Loucy (cell line): ENCODE data around the gene CLMP.

Experiments used
- EZH2phosphoT487 ChIP-seq: fragments of 200-600 bp; IDR thresholded peaks from 2 replicates; pipeline ENCODE4 v1.6.1; 2018; ENCODE audit warnings: antibody characterized with exemption, mild to moderate bottlenecking, moderate library complexity, borderline replicate concordance
- TF ChIP-seq, protein P1 (sequence below): fragments of 200-600 bp; sonication (generic); conservative IDR thresholded peaks from 2 replicates; pipeline ENCODE4 v1.5.1; 2014; ENCODE audit warnings: mild to moderate bottlenecking, antibody characterized with exemption, low read length

DNA sequence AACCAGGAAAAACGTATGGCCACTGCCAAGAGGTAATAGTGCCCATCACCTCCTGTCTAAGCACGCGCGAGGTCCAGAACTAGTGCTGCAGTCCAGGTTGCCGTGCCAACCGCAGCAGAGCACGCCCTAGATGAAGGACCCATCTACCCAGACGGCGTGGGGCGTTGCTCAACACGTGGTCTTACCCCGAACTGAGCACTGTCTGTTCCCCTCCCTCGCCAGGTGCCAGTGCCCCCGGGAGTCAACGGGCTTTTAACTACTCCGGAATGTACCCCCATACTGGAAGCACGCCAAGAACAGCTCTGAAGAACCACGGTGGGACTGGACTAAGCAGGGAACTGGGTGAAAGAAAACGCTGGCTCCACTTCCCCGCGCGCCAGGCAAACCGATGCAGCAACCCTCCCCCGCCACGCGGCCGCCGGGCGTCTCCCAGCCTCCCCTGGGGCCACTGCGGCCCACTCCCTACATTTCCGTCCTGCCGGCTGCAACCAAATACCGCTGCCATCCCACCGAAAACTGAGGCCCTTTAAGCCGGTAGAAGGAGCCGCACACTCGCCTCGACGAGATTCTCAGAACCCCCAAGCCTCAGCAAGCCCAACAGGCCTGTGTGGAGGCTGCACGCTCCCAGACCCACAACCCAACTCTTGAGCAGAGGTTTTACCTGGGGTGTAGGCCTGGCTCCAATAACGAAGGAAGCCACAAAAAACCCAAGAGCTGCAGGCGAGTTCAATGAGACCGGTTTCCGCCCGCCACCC is 133.5 kb downstream of the CLMP start, which contains the start of gene HSPA8:
- TF ChIP-seq, protein P1, sequence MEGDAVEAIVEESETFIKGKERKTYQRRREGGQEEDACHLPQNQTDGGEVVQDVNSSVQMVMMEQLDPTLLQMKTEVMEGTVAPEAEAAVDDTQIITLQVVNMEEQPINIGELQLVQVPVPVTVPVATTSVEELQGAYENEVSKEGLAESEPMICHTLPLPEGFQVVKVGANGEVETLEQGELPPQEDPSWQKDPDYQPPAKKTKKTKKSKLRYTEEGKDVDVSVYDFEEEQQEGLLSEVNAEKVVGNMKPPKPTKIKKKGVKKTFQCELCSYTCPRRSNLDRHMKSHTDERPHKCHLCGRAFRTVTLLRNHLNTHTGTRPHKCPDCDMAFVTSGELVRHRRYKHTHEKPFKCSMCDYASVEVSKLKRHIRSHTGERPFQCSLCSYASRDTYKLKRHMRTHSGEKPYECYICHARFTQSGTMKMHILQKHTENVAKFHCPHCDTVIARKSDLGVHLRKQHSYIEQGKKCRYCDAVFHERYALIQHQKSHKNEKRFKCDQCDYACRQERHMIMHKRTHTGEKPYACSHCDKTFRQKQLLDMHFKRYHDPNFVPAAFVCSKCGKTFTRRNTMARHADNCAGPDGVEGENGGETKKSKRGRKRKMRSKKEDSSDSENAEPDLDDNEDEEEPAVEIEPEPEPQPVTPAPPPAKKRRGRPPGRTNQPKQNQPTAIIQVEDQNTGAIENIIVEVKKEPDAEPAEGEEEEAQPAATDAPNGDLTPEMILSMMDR = no peak
- TF ChIP-seq EZH2phosphoT487 = no peak
